Measurements from ENCODE around the gene ZDHHC16. TPM values are rescaled to one million over a fixed set of nuclear protein-coding genes. Genes with fewer than 3 reads are reported as not detected.
A peak's percentile ranks its signal among the peaks of the same experiment; 100 is the strongest.
"Not testable (repeated sequence)": the region's sequence is repeated elsewhere in the genome, so short reads cannot be mapped to it uniquely, and the experiment has no call there.

The ZDHHC16 gene
- total RNA-seq, 1 experiment from 2014 or later: 57.7 TPM

- Histone ChIP-seq H3K4me1 (replicated peaks) (no peaks in the 10 kb centered on the region), H3K36me3 (peaks cover 7% of the 10 kb centered on the region; the same call in 1 of the 2 replicates), H3K4me3 (no peak overlapping the region), H3K27ac (no peak overlapping the region), H3K9me3 (replicated peaks) (no peaks in the 10 kb centered on the region), H3K27me3 (replicated peaks) (no peaks in the 10 kb centered on the region)
- no peak for DNase-seq (ENCODE audit: low read depth in 1 of 2, low spot score in 2 of 2)
Observed at GRCh38 chr10:97416565-97416964, 29.4 kb upstream of the ZDHHC16 start.

- peaks cover 37% of the 10 kb centered on the region for H3K36me3 ChIP-seq
- H3K4me1 ChIP-seq (replicated peaks): peaks cover 17% of the 10 kb centered on the region
- not testable (repeated sequence) for H3K4me3 ChIP-seq; H3K27ac ChIP-seq; DNase-seq (ENCODE audit: low read depth in 1 of 2, low spot score in 2 of 2); H3K27me3 ChIP-seq (replicated peaks); H3K9me3 ChIP-seq (replicated peaks)
Observed at GRCh38 chr10:97423757-97424098, 22.2 kb upstream of the ZDHHC16 start.

- Histone ChIP-seq H3K27me3 (replicated peaks) (no peaks in the 10 kb centered on the region; the same call in 1 of the 2 replicates), H3K4me1 (replicated peaks) (peaks cover 17% of the 10 kb centered on the region), H3K4me3 (peak within 1 kb of the TSS; percentile 97), H3K9me3 (replicated peaks) (no peaks in the 10 kb centered on the region), H3K27ac (peak within 1 kb of the TSS; percentile 75), H3K36me3 (peaks cover 55% of the 10 kb centered on the region)
- peak; percentile 95 to 98 for DNase-seq (ENCODE audit: low read depth in 1 of 2, low spot score in 2 of 2)
Observed at GRCh38 chr10:97425964-97426775, 19.8 kb upstream of the ZDHHC16 start, which contains the start of gene PGAM1. PGAM1 (plus strand) TSS chr10:97426191; CDS start chr10:97426308, 117 bp downstream.

GRCh38 chr10:97426776-97427570 lies 19.0 kb upstream of the ZDHHC16 start:
- Histone ChIP-seq H3K9me3 (replicated peaks) (no peaks in the 10 kb centered on the region), H3K4me1 (replicated peaks) (peaks cover 17% of the 10 kb centered on the region), H3K4me3 (peak overlapping the region; percentile 97), H3K27me3 (replicated peaks) (no peaks in the 10 kb centered on the region; the same call in 1 of the 2 replicates), H3K27ac (peak overlapping the region; percentile 75), H3K36me3 (peaks cover 59% of the 10 kb centered on the region)
- DNase-seq (ENCODE audit: low read depth in 1 of 2, low spot score in 2 of 2): no peak

- H3K36me3 ChIP-seq: peaks cover 63% of the 10 kb centered on the region
- DNase-seq (ENCODE audit: low read depth in 1 of 2, low spot score in 2 of 2): no peak
- H3K4me3 ChIP-seq: peak overlapping the region; percentile 97
Observed at GRCh38 chr10:97427571-97428179, 18.3 kb upstream of the ZDHHC16 start.

GRCh38 chr10:97428572-97428981 lies 17.4 kb upstream of the ZDHHC16 start:
- H3K27ac ChIP-seq: no peak overlapping the region

More at GRCh38 chr10:97427571-97428179, 18.3 kb upstream of the ZDHHC16 start:
- Histone ChIP-seq H3K4me1 (replicated peaks) (peaks cover 17% of the 10 kb centered on the region), H3K9me3 (replicated peaks) (no peaks in the 10 kb centered on the region), H3K27me3 (replicated peaks) (no peaks in the 10 kb centered on the region; the same call in 1 of the 2 replicates), H3K27ac (no peak overlapping the region)

GRCh38 chr10:97434055-97434454 lies 11.9 kb upstream of the ZDHHC16 start:
- H3K27me3 ChIP-seq (replicated peaks): no peaks in the 10 kb centered on the region; the same call in 1 of the 2 replicates
- peaks cover 82% of the 10 kb centered on the region for H3K36me3 ChIP-seq
- no peaks in the 10 kb centered on the region for H3K4me1 ChIP-seq (replicated peaks)
- no peak overlapping the region for H3K27ac ChIP-seq
- H3K9me3 ChIP-seq (replicated peaks): no peaks in the 10 kb centered on the region
- H3K4me3 ChIP-seq: no peak overlapping the region
- no peak for DNase-seq (ENCODE audit: low read depth in 1 of 2, low spot score in 2 of 2)

More at GRCh38 chr10:97428572-97428981, 17.4 kb upstream of the ZDHHC16 start:
- Histone ChIP-seq H3K27me3 (replicated peaks) (no peaks in the 10 kb centered on the region; the same call in 1 of the 2 replicates), H3K4me3 (no peak overlapping the region), H3K9me3 (replicated peaks) (no peaks in the 10 kb centered on the region), H3K36me3 (peaks cover 68% of the 10 kb centered on the region), H3K4me1 (replicated peaks) (peaks cover 13% of the 10 kb centered on the region)
- DNase-seq (ENCODE audit: low read depth in 1 of 2, low spot score in 2 of 2): no peak

GRCh38 chr10:97434557-97434956 lies 11.4 kb upstream of the ZDHHC16 start:
- H3K27me3 ChIP-seq (replicated peaks): no peaks in the 10 kb centered on the region; the same call in 1 of the 2 replicates
- no peaks in the 10 kb centered on the region for H3K9me3 ChIP-seq (replicated peaks)
- peaks cover 82% of the 10 kb centered on the region for H3K36me3 ChIP-seq
- no peaks in the 10 kb centered on the region for H3K4me1 ChIP-seq (replicated peaks)
- DNase-seq (ENCODE audit: low read depth in 1 of 2, low spot score in 2 of 2): no peak
- H3K27ac ChIP-seq: no peak overlapping the region
- no peak overlapping the region for H3K4me3 ChIP-seq

GRCh38 chr10:97435211-97435610 lies 10.8 kb upstream of the ZDHHC16 start:
- Histone ChIP-seq H3K27me3 (replicated peaks) (no peaks in the 10 kb centered on the region), H3K9me3 (replicated peaks) (no peaks in the 10 kb centered on the region), H3K4me3 (no peak overlapping the region), H3K27ac (no peak overlapping the region), H3K36me3 (peaks cover 82% of the 10 kb centered on the region), H3K4me1 (replicated peaks) (no peaks in the 10 kb centered on the region)
- DNase-seq (ENCODE audit: low read depth in 1 of 2, low spot score in 2 of 2): no peak

GRCh38 chr10:97442277-97442676 lies 3.7 kb upstream of the ZDHHC16 start:
- Histone ChIP-seq H3K4me1 (replicated peaks) (peaks cover 12% of the 10 kb centered on the region), H3K36me3 (peaks cover 58% of the 10 kb centered on the region), H3K9me3 (replicated peaks) (no peaks in the 10 kb centered on the region), H3K27ac (no peak overlapping the region), H3K27me3 (replicated peaks) (no peaks in the 10 kb centered on the region), H3K4me3 (no peak overlapping the region)
- no peak for DNase-seq (ENCODE audit: low read depth in 1 of 2, low spot score in 2 of 2)

GRCh38 chr10:97444212-97444611 lies 1.8 kb upstream of the ZDHHC16 start:
- no peak for DNase-seq (ENCODE audit: low read depth in 1 of 2, low spot score in 2 of 2)
- H3K36me3 ChIP-seq: peaks cover 45% of the 10 kb centered on the region
- peaks cover 17% of the 10 kb centered on the region for H3K4me1 ChIP-seq (replicated peaks)
- H3K9me3 ChIP-seq (replicated peaks): no peaks in the 10 kb centered on the region
- no peak overlapping the region for H3K27ac ChIP-seq
- no peak overlapping the region for H3K4me3 ChIP-seq
- H3K27me3 ChIP-seq (replicated peaks): no peaks in the 10 kb centered on the region

GRCh38 chr10:97445357-97445721 lies 636 bp upstream of the ZDHHC16 start:
- peaks cover 17% of the 10 kb centered on the region for H3K4me1 ChIP-seq (replicated peaks)
- H3K36me3 ChIP-seq: peaks cover 38% of the 10 kb centered on the region
- H3K9me3 ChIP-seq (replicated peaks): no peaks in the 10 kb centered on the region
- H3K27me3 ChIP-seq (replicated peaks): no peaks in the 10 kb centered on the region
- DNase-seq (ENCODE audit: low read depth in 1 of 2, low spot score in 2 of 2): no peak
- peak overlapping the region; percentile 75 for H3K4me3 ChIP-seq
- H3K27ac ChIP-seq: no peak overlapping the region

- no peak for DNase-seq (ENCODE audit: low read depth in 1 of 2, low spot score in 2 of 2)
- Histone ChIP-seq H3K27ac (no peak overlapping the region), H3K4me1 (replicated peaks) (peaks cover 12% of the 10 kb centered on the region), H3K4me3 (no peak overlapping the region), H3K27me3 (replicated peaks) (no peaks in the 10 kb centered on the region), H3K36me3 (peaks cover 58% of the 10 kb centered on the region), H3K9me3 (replicated peaks) (no peaks in the 10 kb centered on the region)
Observed at GRCh38 chr10:97450828-97451227, 4.9 kb downstream of the ZDHHC16 start.

Data from SJSA1 (cell line).